AG04449 (cell line): ENCODE measurements around the gene PRPF19.

Experiments used
- CTCF ChIA-PET: fragments of 350-600 bp; formaldehyde crosslinking; extraction: SDS; loops from one replicate; lab custom pipeline; 2021; ENCODE audit warnings: antibody characterized with exemption; lab: Yijun Ruan, JAX
- POLR2A ChIA-PET: fragments of 400-600, 350-600 bp; formaldehyde crosslinking; extraction: SDS; loops from one replicate; lab custom pipeline; 2020; ENCODE audit warnings: antibody characterized with exemption, inconsistent platforms; lab: Yijun Ruan, JAX
- DNase-seq: peaks from one replicate; pipeline ENCODE4 v3.0.0-alpha.2; 2010; ENCODE audit warnings: low read depth, low spot score
- H3K4me3 ChIP-seq: 2 replicates; pipeline ENCODE4 v1.5.1; 2011; ENCODE audit warnings: low read depth, mild to moderate bottlenecking, control low read depth, low read length
- CTCF ChIP-seq: IDR thresholded peaks from one replicate; pipeline ENCODE4 v1.5.1; 2011; ENCODE audit warnings: mild to moderate bottlenecking, moderate library complexity, low read length, control low read depth, inconsistent platforms; ENCODE audit not compliant: insufficient read depth; ENCODE audit errors: missing control alignments

PRPF19 gene

DNA sequence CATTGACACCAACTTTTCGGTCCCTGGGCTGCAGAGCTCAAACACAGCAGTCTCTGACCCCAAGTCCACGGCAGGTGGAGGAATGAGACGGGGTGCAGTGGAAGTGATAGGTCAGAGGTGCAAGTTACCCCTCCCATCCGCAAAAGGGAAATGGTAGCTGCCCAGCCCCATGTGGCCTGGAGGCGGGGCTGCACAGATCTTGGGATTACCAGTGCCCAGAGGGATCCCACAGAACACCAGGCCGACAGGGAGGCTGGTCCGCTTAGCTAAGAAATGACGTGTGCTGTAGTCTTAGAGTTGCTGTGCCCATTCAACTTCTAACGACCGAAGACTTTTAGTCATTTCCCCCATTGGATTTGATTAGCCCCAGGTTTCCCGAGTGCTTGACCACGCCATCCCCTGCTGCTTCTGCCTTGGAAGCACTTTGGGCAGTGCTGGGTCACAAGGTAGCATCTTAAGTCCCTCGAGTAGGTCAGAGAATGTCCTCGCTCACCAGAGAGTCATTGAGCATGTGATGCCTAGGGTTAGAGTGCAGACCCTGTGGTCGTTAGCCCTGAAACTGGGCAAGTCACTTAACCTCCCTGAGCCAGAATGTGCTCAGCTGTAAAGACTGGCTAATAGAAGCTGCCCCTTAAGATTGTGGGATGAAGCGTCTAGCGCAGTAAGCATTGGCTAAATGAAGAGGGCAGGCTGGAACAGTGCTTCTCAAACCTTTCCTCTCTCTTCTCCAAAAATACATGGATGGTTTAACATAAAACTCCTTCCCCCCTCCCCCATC, 54.9 kb downstream of the PRPF19 start:
- CTCF ChIA-PET: interaction anchor here (0.9 to 29.1 kb wide), 3 partner anchors 16 to 45 kb away, joined by 3 to 1087 read pairs (median 3); partner anchors contain the start of genes PRPF19 and ZP1
- no peak overlapping the region for H3K4me3 ChIP-seq

GRCh38 chr11:60849641-60850520, 56.5 kb downstream of the PRPF19 start:
- H3K4me3 ChIP-seq: no peak overlapping the region
- ChIA-PET POLR2A (no interaction called here), CTCF (interaction anchor here (29.1 kb wide), 1 partner anchor 46 kb away, joined by 1087 read pairs; the partner anchor contains the start of gene PRPF19)
- no peak for DNase-seq
- TF ChIP-seq CTCF: no peak

More for the DNA sequence above, 54.9 kb downstream of the PRPF19 start:
- no peak for TF ChIP-seq CTCF
- no peak for DNase-seq
- POLR2A ChIA-PET: interaction anchor here (1.0 kb wide), 1 partner anchor 9 kb away, joined by 3 read pairs; no protein-coding TSS in a partner anchor

DNA sequence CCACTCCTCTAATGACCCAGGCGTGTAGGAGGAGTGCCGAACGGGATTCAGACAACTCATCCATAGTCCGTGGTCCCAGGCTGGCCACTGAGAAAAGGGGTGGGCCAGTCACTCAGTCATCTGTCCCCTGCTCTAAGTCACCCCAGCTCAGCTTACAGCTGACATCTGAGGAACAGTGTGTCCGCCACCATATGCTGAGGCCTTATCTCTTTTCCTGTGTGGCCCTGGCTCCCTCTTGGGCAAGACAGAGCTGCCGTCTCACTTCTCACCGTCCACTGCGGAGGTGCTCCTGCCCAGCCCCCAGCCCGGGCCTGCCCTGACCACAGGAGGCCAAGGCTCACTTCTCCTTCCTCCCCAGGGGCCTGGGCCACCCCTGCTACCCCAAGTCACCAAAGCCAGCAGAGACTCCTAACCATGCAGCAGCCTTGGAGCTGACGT, 57.7 kb downstream of the PRPF19 start:
- ChIA-PET POLR2A (no interaction called here), CTCF (interaction anchor here (29.1 kb wide), 1 partner anchor 48 kb away, joined by 1087 read pairs; the partner anchor contains the start of gene PRPF19)
- no peak for TF ChIP-seq CTCF

GRCh38 chr11:60847896-60848295, 58.5 kb downstream of the PRPF19 start:
- TF ChIP-seq CTCF: no peak
- POLR2A ChIA-PET: no interaction called here
- DNase-seq: no peak
- no peak overlapping the region for H3K4me3 ChIP-seq
- CTCF ChIA-PET: interaction anchor here (29.1 kb wide), 1 partner anchor 48 kb away, joined by 1087 read pairs; the partner anchor contains the start of gene PRPF19

More for the DNA sequence above, 57.7 kb downstream of the PRPF19 start:
- no peak for DNase-seq
- H3K4me3 ChIP-seq: no peak overlapping the region

DNA sequence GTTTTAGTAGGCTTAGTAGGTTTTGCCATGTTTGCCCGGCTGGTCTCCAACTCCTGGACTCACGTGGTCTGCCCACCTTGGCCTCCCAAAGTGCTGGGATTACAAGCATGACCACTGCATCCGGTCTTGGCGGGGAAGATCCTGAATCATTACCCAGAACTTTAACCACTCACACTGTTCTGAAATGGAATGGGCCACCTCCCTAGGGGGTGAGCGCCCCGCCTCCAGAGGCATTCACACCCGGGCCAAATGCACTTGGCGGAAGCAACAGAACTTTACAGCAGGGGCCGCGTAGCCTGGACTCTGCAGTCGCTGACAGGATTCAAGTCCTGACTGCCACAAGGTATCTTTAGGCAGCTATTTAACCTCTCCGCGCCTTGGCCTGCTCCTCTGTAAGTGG, 59.1 kb downstream of the PRPF19 start:
- TF ChIP-seq CTCF: no peak
- POLR2A ChIA-PET: no interaction called here
- no peak overlapping the region for H3K4me3 ChIP-seq
- CTCF ChIA-PET: interaction anchor here (1.3 to 29.1 kb wide), 3 partner anchors 16 to 49 kb away, joined by 5 to 1087 read pairs (median 27); partner anchors contain the start of gene PRPF19
- no peak for DNase-seq
